HTERT RPE-1 (cell line): ENCODE data around the gene ZC3H7B.

Experiments
- in situ Hi-C: fragments of 300-500 bp; cut with MboI; formaldehyde crosslinking; loops from 4 replicates; pipeline ENCODE4 v1.14.3; 2020; ENCODE audit warnings: low sequenced_read_pairs

The ZC3H7B gene

GRCh38 chr22:41354979-41355378 lies 53.7 kb downstream of the ZC3H7B start:
- in situ Hi-C loops: no loop called here

- in situ Hi-C loops: no loop called here
These were observed 54.6 kb downstream of the ZC3H7B start for GRCh38 chr22:41355895-41356294.

GRCh38 chr22:41356430-41357028 lies 55.2 kb downstream of the ZC3H7B start:
- in situ Hi-C loops: no loop called here

GRCh38 chr22:41357191-41357590 lies 55.9 kb downstream of the ZC3H7B start:
- in situ Hi-C loops: no loop called here

GRCh38 chr22:41358927-41359326 lies 57.6 kb downstream of the ZC3H7B start:
- in situ Hi-C loops: no loop called here

- in situ Hi-C loops: no loop called here
These were observed 58.1 kb downstream of the ZC3H7B start for GRCh38 chr22:41359376-41359775.

- in situ Hi-C loops: no loop called here
These were observed 58.8 kb downstream of the ZC3H7B start for GRCh38 chr22:41360126-41360525.

- in situ Hi-C loops: no loop called here
These were observed 60.5 kb downstream of the ZC3H7B start for GRCh38 chr22:41361716-41362310.

- in situ Hi-C loops: no loop called here
These were observed 61.3 kb downstream of the ZC3H7B start for GRCh38 chr22:41362615-41363014.

GRCh38 chr22:41364233-41364632 lies 62.9 kb downstream of the ZC3H7B start:
- in situ Hi-C loops: no loop called here

GRCh38 chr22:41364955-41365354 lies 63.6 kb downstream of the ZC3H7B start:
- in situ Hi-C loops: no loop called here

- in situ Hi-C loops: no loop called here
These were observed 64.1 kb downstream of the ZC3H7B start for GRCh38 chr22:41365425-41365824.

GRCh38 chr22:41366323-41367029 lies 65.2 kb downstream of the ZC3H7B start:
- in situ Hi-C loops: no loop called here

GRCh38 chr22:41367039-41367679 lies 65.8 kb downstream of the ZC3H7B start:
- in situ Hi-C loops: no loop called here

- in situ Hi-C loops: no loop called here
These were observed 66.6 kb downstream of the ZC3H7B start for GRCh38 chr22:41367680-41368542.

GRCh38 chr22:41368543-41369423 lies 67.5 kb downstream of the ZC3H7B start:
- in situ Hi-C loops: no loop called here

- in situ Hi-C loops: no loop called here
These were observed 68.1 kb downstream of the ZC3H7B start for GRCh38 chr22:41369424-41369745.

- in situ Hi-C loops: no loop called here
These were observed 68.5 kb downstream of the ZC3H7B start for GRCh38 chr22:41369837-41370236.

GRCh38 chr22:41377846-41378245 lies 76.5 kb downstream of the ZC3H7B start:
- in situ Hi-C loops: no loop called here

GRCh38 chr22:41380993-41381328 lies 79.6 kb downstream of the ZC3H7B start:
- in situ Hi-C loops: no loop called here
